ENCODE measurements around the gene TTC38. TPM values are rescaled to one million over a fixed set of nuclear protein-coding genes. Genes with fewer than 3 reads are reported as not detected.

TTC38 gene
- total and polyA plus RNA-seq, 2 donors from 2014 or later, result 41.3 to 100 TPM

DNA sequence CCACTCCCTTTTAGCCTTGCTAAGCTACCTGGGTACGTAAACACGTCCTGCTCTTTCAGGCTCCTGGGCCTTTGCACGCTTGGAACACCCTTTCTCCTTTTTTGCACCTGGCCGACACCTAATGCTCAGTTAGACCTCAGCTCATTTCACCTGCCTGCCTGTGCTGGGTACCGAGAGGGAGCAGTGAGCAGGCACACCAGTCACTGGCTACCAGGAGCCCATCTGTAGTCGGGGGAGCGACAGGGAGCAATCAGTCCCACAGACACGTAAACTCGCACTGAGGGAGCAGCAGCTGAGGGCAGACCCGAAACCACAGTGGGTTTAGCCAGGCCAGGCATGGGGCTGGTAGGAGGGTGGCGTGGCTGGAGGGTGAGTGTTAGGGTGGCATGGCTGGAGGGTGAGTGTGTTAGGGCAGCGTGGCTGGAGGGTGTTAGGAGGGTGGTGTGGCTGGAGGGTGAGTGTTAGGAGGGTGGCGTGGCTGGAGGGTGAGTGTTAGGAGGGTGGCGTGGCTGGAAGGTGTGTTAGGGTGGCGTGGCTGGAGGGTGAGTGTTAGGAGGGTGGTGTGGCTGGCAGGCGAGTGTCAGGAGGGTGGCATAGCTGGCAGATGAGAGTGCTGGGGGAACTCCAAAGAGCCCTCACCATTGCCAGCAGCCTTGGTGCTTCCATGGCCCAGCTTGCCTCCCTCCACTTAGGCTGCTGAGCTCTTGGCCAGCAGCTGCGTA is 22.5 kb downstream of the TTC38 start:
- peaks cover 0 to 46% (median 9%) of the 10 kb centered on the region in 3 donors for H3K36me3 ChIP-seq (ENCODE audit: control insufficient read depth in 2 of 3, insufficient read depth in 3 of 3, low read length in 3 of 3)
- H3K9ac ChIP-seq (ENCODE audit: low read length in 3 of 3), result no peak overlapping the region
- no peak for DNase-seq
- no peak for FAIRE-seq
- peaks cover 0 to 13% (median 0%) of the 10 kb centered on the region in 3 donors for H3K4me1 ChIP-seq (ENCODE audit: control insufficient read depth in 2 of 3, insufficient read depth in 2 of 3, low read depth in 1 of 3, low read length in 3 of 3)
- intact Hi-C loops (cut with DNase I), result no loop called here
- no peak overlapping the region for H3K4me3 ChIP-seq (ENCODE audit: low read length in 3 of 3)
- H3K27ac ChIP-seq (ENCODE audit: low read depth in 2 of 2, low read length in 2 of 2), result no peak overlapping the region
- H3K9me3 ChIP-seq (ENCODE audit: control insufficient read depth in 2 of 3, insufficient read depth in 1 of 3, low read length in 3 of 3), result no peaks in the 10 kb centered on the region
- no peaks in the 10 kb centered on the region for H3K27me3 ChIP-seq (ENCODE audit: control insufficient read depth, insufficient read depth, low read length)
- no peak for TF ChIP-seq CTCF (IDR thresholded peaks at IDR 0.05; ENCODE audit: borderline replicate concordance, extremely low read depth, insufficient read depth)

GRCh38 chr22:46290843-46291785 is 23.3 kb downstream of the TTC38 start:
- H3K9ac ChIP-seq (ENCODE audit: low read length in 3 of 3), result no peak overlapping the region
- FAIRE-seq (no peak), DNase-seq (no peak)
- no peaks in the 10 kb centered on the region for H3K27me3 ChIP-seq (ENCODE audit: control insufficient read depth, insufficient read depth, low read length)
- H3K36me3 ChIP-seq (ENCODE audit: control insufficient read depth in 2 of 3, insufficient read depth in 3 of 3, low read length in 3 of 3), result peaks cover 0 to 41% (median 9%) of the 10 kb centered on the region in 3 donors
- no peak for TF ChIP-seq CTCF (IDR thresholded peaks at IDR 0.05; ENCODE audit: borderline replicate concordance, extremely low read depth, insufficient read depth)
- intact Hi-C loops (cut with DNase I), result no loop called here
- no peak overlapping the region for H3K4me3 ChIP-seq (ENCODE audit: low read length in 3 of 3)
- no peak overlapping the region for H3K27ac ChIP-seq (ENCODE audit: low read depth in 2 of 2, low read length in 2 of 2)
- no peaks in the 10 kb centered on the region for H3K9me3 ChIP-seq (ENCODE audit: control insufficient read depth in 2 of 3, insufficient read depth in 1 of 3, low read length in 3 of 3)
- peaks cover 0 to 15% (median 6%) of the 10 kb centered on the region in 3 donors for H3K4me1 ChIP-seq (ENCODE audit: control insufficient read depth in 2 of 3, insufficient read depth in 2 of 3, low read depth in 1 of 3, low read length in 3 of 3)

DNA sequence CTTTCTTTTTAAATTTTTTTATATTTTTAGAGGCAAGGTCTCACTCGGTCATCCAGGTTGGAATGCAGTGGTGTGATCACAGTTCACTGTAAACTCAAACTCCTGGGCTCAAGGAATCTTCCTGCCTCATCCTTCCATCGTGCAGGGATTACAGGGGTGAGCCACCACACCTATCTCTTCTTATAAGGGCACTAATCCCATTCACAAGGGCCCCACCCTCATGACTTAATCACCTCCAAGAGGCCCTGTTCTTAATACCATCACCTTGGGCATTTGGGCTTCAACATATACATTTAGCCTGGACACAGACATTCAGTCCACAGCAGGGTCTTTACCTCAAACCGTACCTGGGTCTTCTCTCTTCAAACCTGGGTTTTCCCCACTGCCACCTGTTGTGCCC is 24.4 kb downstream of the TTC38 start:
- TF ChIP-seq CTCF (IDR thresholded peaks at IDR 0.05; ENCODE audit: borderline replicate concordance, extremely low read depth, insufficient read depth), result no peak
- Histone ChIP-seq H3K9me3 (ENCODE audit: control insufficient read depth in 2 of 3, insufficient read depth in 1 of 3, low read length in 3 of 3) (no peaks in the 10 kb centered on the region), H3K27ac (ENCODE audit: low read depth in 2 of 2, low read length in 2 of 2) (peak overlapping the region; percentile 30 to 73), H3K27me3 (ENCODE audit: control insufficient read depth, insufficient read depth, low read length) (no peaks in the 10 kb centered on the region), H3K9ac (ENCODE audit: low read length in 3 of 3) (no peak overlapping the region), H3K4me3 (ENCODE audit: low read length in 3 of 3) (no peak overlapping the region), H3K4me1 (ENCODE audit: control insufficient read depth in 2 of 3, insufficient read depth in 2 of 3, low read depth in 1 of 3, low read length in 3 of 3) (peaks cover 0 to 14% (median 6%) of the 10 kb centered on the region in 3 donors), H3K36me3 (ENCODE audit: control insufficient read depth in 2 of 3, insufficient read depth in 3 of 3, low read length in 3 of 3) (peaks cover 0 to 35% (median 5%) of the 10 kb centered on the region in 3 donors)
- FAIRE-seq (no peak), DNase-seq (no peak)
- intact Hi-C loops (cut with DNase I), result no loop called here
